H4 (cell line): ENCODE data around the gene PLEKHA6. TPM values are rescaled to one million over a fixed set of nuclear protein-coding genes. Genes with fewer than 3 reads are reported as not detected.

Experiments used
- DNase-seq: peaks from one replicate; pipeline ENCODE4 v3.0.0-alpha.2; 2015; ENCODE audit warnings: low spot score
- total RNA-seq: library from RNA; depleted of rRNA; stranded (reverse); fragments of >200 nt; shearing (Covaris generic); gene quantifications from 2 replicates; pipeline ENCODE4 v1.2.3, GENCODE V29; 2014; rRNA removed

The PLEKHA6 gene
- total RNA-seq, 1 experiment from 2014 or later = 1.2 TPM

- DNase-seq = no peak
These were observed 173.1 kb downstream of the PLEKHA6 start for GRCh38 chr1:204186597-204186996.

GRCh38 chr1:204181116-204181515 lies 178.6 kb downstream of the PLEKHA6 start:
- DNase-seq = no peak

DNA sequence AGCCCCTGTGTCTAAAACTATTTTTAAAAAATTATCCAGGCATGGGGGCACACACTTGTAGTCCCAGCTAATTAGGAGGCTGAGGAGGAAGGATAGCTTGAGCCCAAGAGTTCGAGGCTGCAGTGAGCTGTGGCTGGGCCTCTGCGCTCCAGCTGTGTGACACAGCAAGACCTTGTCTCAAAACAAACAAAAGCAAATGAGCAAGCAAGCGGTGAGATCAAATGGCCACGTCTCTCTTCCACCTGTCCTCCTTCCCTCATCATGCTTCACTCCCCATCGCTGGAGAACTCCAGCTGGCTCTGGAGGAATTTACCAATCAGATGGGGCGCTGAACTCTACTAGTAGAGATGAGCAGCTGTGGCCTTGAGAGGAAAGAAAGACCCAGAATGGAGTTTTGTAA lies 179.6 kb downstream of the PLEKHA6 start:
- no peak for DNase-seq

- no peak for DNase-seq
These were observed 181.0 kb downstream of the PLEKHA6 start for GRCh38 chr1:204178487-204179281.

- DNase-seq = no peak
These were observed 182.6 kb downstream of the PLEKHA6 start for GRCh38 chr1:204177133-204177532.

DNA sequence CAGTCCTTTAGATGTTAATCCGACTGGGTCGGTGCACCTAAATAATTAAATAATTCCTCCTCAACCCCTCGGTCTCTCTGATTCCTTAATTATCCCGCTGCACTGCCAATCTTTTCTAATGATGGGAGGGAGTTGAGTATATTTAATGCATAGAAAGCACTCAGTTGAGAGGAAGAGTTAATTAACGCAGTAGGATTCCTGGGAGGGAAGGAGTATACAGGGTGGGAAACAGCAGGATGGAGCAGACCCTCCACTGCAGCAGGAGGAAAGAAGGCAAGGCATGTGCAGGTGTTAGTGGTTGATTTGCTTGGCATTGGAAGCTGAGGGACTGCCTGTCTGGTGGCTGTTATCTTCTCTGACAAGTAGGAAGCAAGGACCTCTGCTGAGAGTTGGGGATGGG lies 183.7 kb downstream of the PLEKHA6 start:
- no peak for DNase-seq

GRCh38 chr1:204174958-204175357 lies 184.8 kb downstream of the PLEKHA6 start:
- no peak for DNase-seq

GRCh38 chr1:204172404-204173029 lies 187.2 kb downstream of the PLEKHA6 start:
- no peak for DNase-seq

DNA sequence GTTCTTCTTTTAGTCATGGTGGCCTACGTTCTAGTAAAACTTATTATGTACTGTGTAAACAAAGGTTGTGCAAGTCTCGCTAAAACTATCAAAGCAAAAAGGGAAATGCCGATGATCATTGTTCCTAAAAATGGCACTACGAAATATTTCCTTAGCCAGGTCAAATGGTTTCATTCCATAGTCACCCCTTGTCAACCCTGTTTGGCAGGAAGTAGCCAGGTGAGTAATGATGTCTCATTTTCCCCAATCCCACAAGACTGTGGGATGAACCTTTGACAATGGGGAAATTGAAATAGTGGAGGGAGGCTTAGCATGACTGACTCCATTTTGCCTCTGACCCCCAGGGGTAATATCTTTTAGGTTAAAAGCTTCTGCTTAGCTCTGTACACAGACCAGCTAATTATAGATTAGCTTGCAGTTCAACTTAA lies 188.0 kb downstream of the PLEKHA6 start:
- no peak for DNase-seq

GRCh38 chr1:204170494-204171155 lies 189.1 kb downstream of the PLEKHA6 start:
- no peak for DNase-seq

GRCh38 chr1:204169858-204170257 lies 189.9 kb downstream of the PLEKHA6 start:
- DNase-seq = no peak

Other genes with a start within 250 kb of the PLEKHA6 start
- gene ETNK2, start 207.9 kb downstream of the PLEKHA6 start, total RNA-seq = 18.3 and 19.1 TPM in 2 replicates
- gene REN, start 193.6 kb downstream of the PLEKHA6 start, total RNA-seq = not detected in 2 replicates
- gene KISS1, start 163.4 kb downstream of the PLEKHA6 start, total RNA-seq = not detected in 2 replicates
- not detected in 2 replicates for gene GOLT1A, start 145.9 kb downstream of the PLEKHA6 start, total RNA-seq
- 17.9 and 19.2 TPM in 2 replicates for gene PPP1R15B, start 51.9 kb upstream of the PLEKHA6 start, total RNA-seq
- 2.4 and 3.4 TPM in 2 replicates for gene PIK3C2B, start 134.9 kb upstream of the PLEKHA6 start, total RNA-seq
- 3.6 and 5.9 TPM in 2 replicates for gene MDM4, start 156.5 kb upstream of the PLEKHA6 start, total RNA-seq